Omental fat pad (tissue), 4 donors: ENCODE results near the gene OCSTAMP. TPM values are rescaled to one million over a fixed set of nuclear protein-coding genes. Genes with fewer than 3 reads are reported as not detected.

Experiments used
- ATAC-seq: fragments of 150-250 bp; one replicate; pipeline ENCODE4 v1.9.1; 2016; ENCODE audit warnings: mild to moderate bottlenecking, moderate library complexity; ENCODE audit not compliant: low FRiP score
- DNase-seq: peaks from one replicate; pipeline ENCODE4 v3.0.0-alpha.2; 2019; ENCODE audit warnings: low spot score
- CTCF ChIP-seq, 3 donors: fragments of 450-650 bp; IDR thresholded peaks; one replicate each; pipeline ENCODE4 v1.5.1; 2016 to 2017; ENCODE audit warnings: antibody characterized with exemption in 3 of 3, mild to moderate bottlenecking in 3 of 3, moderate library complexity in 2 of 3
- total RNA-seq, 4 donors: library from RNA; depleted of rRNA; stranded (reverse); fragments of >200 nt; gene quantifications; one replicate each; pipeline ENCODE4 v1.1.0, GENCODE V29; 2016

The OCSTAMP gene
- total RNA-seq, 4 donors from 2014 or later: 0.24 TPM; not detected in 3

GRCh38 chr20:46573788-46574584 lies 23.5 kb upstream of the OCSTAMP start:
- no peak for TF ChIP-seq CTCF (IDR thresholded peaks at IDR 0.05)
- no peak for ATAC-seq
- DNase-seq: no peak

- ATAC-seq: no peak
- no peak for DNase-seq
- no peak for TF ChIP-seq CTCF (IDR thresholded peaks at IDR 0.05)
Measured at GRCh38 chr20:46573234-46573633, 22.8 kb upstream of the OCSTAMP start.

GRCh38 chr20:46572790-46573189 lies 22.3 kb upstream of the OCSTAMP start:
- no peak for DNase-seq
- no peak for TF ChIP-seq CTCF (IDR thresholded peaks at IDR 0.05)
- ATAC-seq: no peak

GRCh38 chr20:46572153-46572552 lies 21.7 kb upstream of the OCSTAMP start:
- ATAC-seq (no peak), DNase-seq (no peak)
- TF ChIP-seq CTCF (IDR thresholded peaks at IDR 0.05): no peak

GRCh38 chr20:46571418-46571817 lies 21.0 kb upstream of the OCSTAMP start:
- no peak for TF ChIP-seq CTCF (IDR thresholded peaks at IDR 0.05)
- no peak for ATAC-seq
- DNase-seq: no peak

GRCh38 chr20:46570956-46571355 lies 20.5 kb upstream of the OCSTAMP start:
- TF ChIP-seq CTCF (IDR thresholded peaks at IDR 0.05): no peak
- DNase-seq: no peak
- no peak for ATAC-seq

GRCh38 chr20:46569961-46570360 lies 19.5 kb upstream of the OCSTAMP start:
- no peak for ATAC-seq

More at GRCh38 chr20:46569961-46570360, 19.5 kb upstream of the OCSTAMP start:
- TF ChIP-seq CTCF (IDR thresholded peaks at IDR 0.05): no peak
- no peak for DNase-seq
